ENCODE results near the gene NAMPT. TPM values are rescaled to one million over a fixed set of nuclear protein-coding genes. Genes with fewer than 3 reads are reported as not detected.
"Not testable (repeated sequence)": the region's sequence is repeated elsewhere in the genome, so short reads cannot be mapped to it uniquely, and the experiment has no call there.

Gene NAMPT
- total RNA-seq, 2 donors from 2014 or later = 88.6 to 273 TPM

DNA sequence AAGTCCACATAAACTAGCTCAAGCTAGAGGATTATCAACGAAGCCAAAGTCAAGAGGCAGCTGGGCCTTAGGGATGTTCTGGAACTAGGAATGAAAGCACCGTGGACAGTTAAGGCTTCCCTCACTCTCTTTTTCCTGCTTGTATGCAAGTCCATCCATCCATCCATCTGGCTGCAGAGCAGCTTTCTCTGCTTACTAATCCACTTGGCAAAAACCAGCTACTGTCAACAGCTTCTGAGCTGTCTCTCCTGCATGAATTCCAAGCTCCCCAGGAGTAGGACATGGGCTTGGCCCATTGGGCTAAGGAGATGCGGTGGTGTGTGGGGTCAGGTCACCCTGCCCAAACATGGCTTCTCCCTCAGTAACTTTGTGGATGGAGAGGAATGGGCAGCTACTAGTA is 66.2 kb downstream of the NAMPT start:
- H3K9ac ChIP-seq (ENCODE audit: low read depth in 2 of 2, low read length in 2 of 2) = no peak overlapping the region
- H3K4me3 ChIP-seq = no peak overlapping the region
- no peaks in the 10 kb centered on the region for H3K27me3 ChIP-seq
- no peak for DNase-seq
- H3K36me3 ChIP-seq = no peaks in the 10 kb centered on the region
- H3K9me3 ChIP-seq = no peaks in the 10 kb centered on the region
- intact Hi-C loops (cut with DNase I) = no loop called here
- no peaks in the 10 kb centered on the region for H3K4me1 ChIP-seq
- no peak overlapping the region for H3K27ac ChIP-seq
- TF ChIP-seq, protein P1, sequence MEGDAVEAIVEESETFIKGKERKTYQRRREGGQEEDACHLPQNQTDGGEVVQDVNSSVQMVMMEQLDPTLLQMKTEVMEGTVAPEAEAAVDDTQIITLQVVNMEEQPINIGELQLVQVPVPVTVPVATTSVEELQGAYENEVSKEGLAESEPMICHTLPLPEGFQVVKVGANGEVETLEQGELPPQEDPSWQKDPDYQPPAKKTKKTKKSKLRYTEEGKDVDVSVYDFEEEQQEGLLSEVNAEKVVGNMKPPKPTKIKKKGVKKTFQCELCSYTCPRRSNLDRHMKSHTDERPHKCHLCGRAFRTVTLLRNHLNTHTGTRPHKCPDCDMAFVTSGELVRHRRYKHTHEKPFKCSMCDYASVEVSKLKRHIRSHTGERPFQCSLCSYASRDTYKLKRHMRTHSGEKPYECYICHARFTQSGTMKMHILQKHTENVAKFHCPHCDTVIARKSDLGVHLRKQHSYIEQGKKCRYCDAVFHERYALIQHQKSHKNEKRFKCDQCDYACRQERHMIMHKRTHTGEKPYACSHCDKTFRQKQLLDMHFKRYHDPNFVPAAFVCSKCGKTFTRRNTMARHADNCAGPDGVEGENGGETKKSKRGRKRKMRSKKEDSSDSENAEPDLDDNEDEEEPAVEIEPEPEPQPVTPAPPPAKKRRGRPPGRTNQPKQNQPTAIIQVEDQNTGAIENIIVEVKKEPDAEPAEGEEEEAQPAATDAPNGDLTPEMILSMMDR (IDR thresholded peaks at IDR 0.05) = no peak

DNA sequence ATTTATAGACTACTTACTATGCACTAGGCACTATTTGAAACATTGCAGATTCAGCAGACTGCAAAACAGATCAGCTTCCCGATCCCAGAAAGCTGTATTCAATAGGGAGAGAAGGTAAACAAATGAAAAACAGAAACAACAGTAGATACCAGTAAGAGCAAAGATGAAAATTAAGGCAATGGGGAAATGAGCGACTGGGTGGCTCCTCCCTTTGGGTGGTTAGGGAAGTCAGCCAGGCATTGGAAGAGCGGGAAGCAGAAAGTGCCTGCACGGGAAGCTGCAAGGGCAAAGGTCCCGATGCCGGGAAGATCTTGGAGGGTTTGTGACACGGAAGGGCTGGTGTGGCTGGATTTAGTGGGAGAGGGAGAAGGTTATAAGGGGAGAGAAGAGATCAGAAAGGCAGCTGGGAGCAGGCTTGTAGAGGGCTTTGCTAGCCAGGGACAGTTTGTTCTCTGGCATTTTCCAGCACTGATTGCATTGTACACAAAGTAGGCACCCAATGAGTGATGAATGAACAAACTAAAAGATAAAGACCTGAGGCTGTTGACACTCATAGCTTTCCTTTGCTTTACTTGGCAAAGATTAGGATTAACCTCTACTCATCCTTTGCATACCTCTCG is 67.8 kb downstream of the NAMPT start:
- H3K27me3 ChIP-seq = no peaks in the 10 kb centered on the region
- no peaks in the 10 kb centered on the region for H3K9me3 ChIP-seq
- TF ChIP-seq, protein P1 (IDR thresholded peaks at IDR 0.05) = no peak
- intact Hi-C loops (cut with DNase I) = no loop called here
- H3K4me1 ChIP-seq = no peaks in the 10 kb centered on the region
- no peak overlapping the region for H3K4me3 ChIP-seq
- DNase-seq = peak; percentile 87
- H3K36me3 ChIP-seq = no peaks in the 10 kb centered on the region
- peak overlapping the region in 1 of 2 donors; percentile 14 for H3K9ac ChIP-seq (ENCODE audit: low read depth in 2 of 2, low read length in 2 of 2)
- H3K27ac ChIP-seq = peak overlapping the region; percentile 56

DNA sequence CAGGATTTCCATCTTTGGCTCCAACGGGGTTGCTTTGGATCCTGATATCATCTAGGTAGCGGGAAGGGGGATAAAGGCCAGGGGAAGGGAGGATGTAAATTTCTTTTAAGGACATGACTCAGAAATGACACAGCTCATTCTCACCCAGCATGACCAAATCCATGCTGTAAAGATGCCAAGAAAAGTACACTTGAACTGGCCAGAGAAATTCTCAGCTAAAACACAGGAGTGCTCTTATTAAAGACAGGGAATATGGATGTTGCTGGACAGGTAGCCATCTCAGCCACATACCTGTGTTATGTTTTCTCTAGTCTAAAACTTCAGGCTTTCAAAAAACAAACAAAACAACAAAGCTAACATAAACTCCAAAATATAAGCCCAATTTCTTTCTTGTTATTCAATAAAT is 68.3 kb downstream of the NAMPT start:
- Histone ChIP-seq H3K27ac (peak overlapping the region; percentile 56), H3K9me3 (no peaks in the 10 kb centered on the region), H3K9ac (ENCODE audit: low read depth in 2 of 2, low read length in 2 of 2) (no peak overlapping the region), H3K27me3 (no peaks in the 10 kb centered on the region), H3K4me1 (no peaks in the 10 kb centered on the region), H3K4me3 (no peak overlapping the region), H3K36me3 (no peaks in the 10 kb centered on the region)
- intact Hi-C loops (cut with DNase I) = no loop called here
- peak; percentile 31 for DNase-seq
- TF ChIP-seq, protein P1 (IDR thresholded peaks at IDR 0.05) = no peak

DNA sequence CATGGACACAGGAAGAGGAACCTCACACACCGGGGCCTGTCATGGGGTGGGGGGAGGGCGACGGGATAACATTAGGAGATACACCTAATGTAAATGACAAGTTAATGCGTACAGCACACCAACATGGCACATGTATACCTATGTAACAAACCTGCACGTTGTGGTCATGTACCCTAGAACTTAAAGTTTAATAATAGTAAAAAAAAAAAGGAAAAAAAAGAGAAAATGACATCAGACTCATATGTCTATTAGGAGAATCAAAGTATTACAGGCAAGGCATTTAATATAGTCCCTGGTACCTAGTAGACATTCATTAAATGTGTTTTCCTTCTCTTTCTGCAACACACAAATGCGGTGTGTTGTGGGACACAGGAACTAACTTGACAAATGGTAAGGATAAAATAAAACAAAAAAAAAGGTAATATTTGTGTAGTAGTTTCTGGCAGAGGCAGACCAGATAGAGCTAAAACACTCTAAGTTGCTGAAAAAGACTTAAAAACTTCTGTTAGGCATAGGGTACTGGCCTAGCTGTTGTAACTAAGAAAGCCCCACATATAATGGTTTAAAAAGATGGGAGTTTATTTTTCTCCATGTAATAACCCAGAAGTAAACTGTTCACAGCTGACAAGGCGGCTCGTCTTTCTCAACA is 68.8 kb downstream of the NAMPT start:
- TF ChIP-seq, protein P1 (IDR thresholded peaks at IDR 0.05) = no peak
- peak overlapping the region; percentile 56 for H3K27ac ChIP-seq
- H3K36me3 ChIP-seq = no peaks in the 10 kb centered on the region
- H3K4me3 ChIP-seq = no peak overlapping the region
- H3K9me3 ChIP-seq = no peaks in the 10 kb centered on the region
- no peak for DNase-seq
- intact Hi-C loops (cut with DNase I) = no loop called here
- no peaks in the 10 kb centered on the region for H3K4me1 ChIP-seq
- H3K9ac ChIP-seq (ENCODE audit: low read depth in 2 of 2, low read length in 2 of 2) = no peak overlapping the region
- no peaks in the 10 kb centered on the region for H3K27me3 ChIP-seq

DNA sequence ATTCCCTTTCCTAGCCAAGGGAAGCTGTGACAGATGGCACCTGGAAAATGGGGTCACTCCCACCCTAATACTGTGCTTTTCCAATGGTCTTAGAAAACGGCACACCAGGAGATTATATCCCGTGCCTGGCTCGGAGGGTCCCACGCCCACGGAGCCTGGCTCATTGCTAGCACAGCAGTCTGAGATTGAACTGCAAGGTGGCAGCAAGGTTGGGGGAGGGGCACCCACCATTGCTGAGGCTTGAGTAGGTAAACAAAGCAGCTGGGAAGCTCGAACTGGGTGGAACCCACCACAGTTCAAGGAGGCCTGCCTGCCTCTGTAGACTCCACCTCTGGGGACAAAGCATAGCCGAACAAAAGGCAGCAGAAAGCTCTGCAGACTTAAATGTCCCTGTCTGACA is 75.8 kb downstream of the NAMPT start:
- H3K4me3 ChIP-seq; H3K27me3 ChIP-seq; DNase-seq; H3K9me3 ChIP-seq; intact Hi-C loops (cut with DNase I); H3K4me1 ChIP-seq; H3K27ac ChIP-seq; H3K9ac ChIP-seq (ENCODE audit: low read depth in 2 of 2, low read length in 2 of 2); H3K36me3 ChIP-seq: not testable (repeated sequence)

DNA sequence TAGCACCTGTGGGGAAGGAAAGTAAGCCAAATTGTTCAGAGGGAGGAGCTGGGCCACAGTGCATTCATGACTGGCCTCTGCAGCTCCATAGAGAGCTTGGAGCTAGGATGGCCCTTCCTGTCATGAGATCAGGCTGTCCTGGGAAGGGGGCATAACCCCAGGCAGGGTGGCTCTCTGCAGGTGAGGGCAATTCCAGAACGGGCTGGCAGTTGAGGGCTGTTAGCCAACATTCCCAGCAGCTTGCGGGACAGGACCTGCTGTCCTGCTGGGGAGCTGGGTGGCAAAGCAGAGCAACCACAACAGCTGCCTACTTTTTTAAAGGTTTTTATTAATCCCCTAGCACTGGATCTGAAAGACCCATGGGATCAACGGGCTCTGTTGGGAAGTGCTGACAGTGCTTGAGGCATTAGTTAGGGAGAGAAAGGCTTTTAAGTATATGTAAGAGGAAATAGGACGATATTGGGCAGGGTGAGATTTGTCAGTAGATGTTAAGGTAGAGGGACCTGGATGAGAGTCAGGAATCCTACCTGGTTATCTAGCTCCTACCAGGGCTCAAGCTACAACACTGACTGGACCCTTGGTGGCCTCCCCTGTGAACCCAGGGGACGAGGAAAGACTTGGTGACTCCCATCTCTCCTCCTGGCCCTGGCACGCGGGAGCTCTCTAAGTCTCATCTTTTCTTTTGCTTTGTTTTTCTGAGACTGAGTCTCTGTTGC is 77.8 kb downstream of the NAMPT start:
- Histone ChIP-seq H3K27me3 (no peaks in the 10 kb centered on the region), H3K27ac (no peak overlapping the region), H3K4me1 (no peaks in the 10 kb centered on the region), H3K9me3 (no peaks in the 10 kb centered on the region), H3K4me3 (no peak overlapping the region), H3K9ac (ENCODE audit: low read depth in 2 of 2, low read length in 2 of 2) (no peak overlapping the region), H3K36me3 (no peaks in the 10 kb centered on the region)
- intact Hi-C loops (cut with DNase I) = no loop called here
- TF ChIP-seq, protein P1 (IDR thresholded peaks at IDR 0.05) = no peak
- no peak for DNase-seq
